Pancreas (tissue), 10 donors: ENCODE data around the gene SECISBP2. TPM values are rescaled to one million over a fixed set of nuclear protein-coding genes. Genes with fewer than 3 reads are reported as not detected.

Experiments
- ATAC-seq, 4 donors: fragments of 200-7000 bp; cut with Tn5 transposase; one replicate each; pipeline versions ENCODE4 v1.8.0 to v1.9.1; 2020; ENCODE audit warnings: mild to moderate bottlenecking in 4 of 4, moderate library complexity in 4 of 4
- DNase-seq, 6 donors: peaks; one replicate each; pipeline ENCODE4 v3.0.0-alpha.2; 2020
- FAIRE-seq: peaks from 2 replicates; lab custom pipeline; 2012; peaks lifted over from hg19 to GRCh38; lab: Jason Lieb, UNC
- H3K27ac ChIP-seq, 4 donors: fragments of 200-600 bp; sonication (generic); 1 replicate in 3 of 4; 2 replicates in 1 of 4; pipeline versions ENCODE4 v1.5.0 to v1.8.0; 2020
- H3K27me3 ChIP-seq, 4 donors: fragments of 200-600 bp; one replicate each; pipeline ENCODE4 v1.8.0; 2021
- H3K36me3 ChIP-seq, 3 donors: fragments of 200-600 bp; sonication (generic) in 1 of 3; one replicate each; pipeline versions ENCODE4 v1.5.0 to v1.8.0; 2020 to 2021
- H3K4me1 ChIP-seq, 3 donors: fragments of 200-600 bp; one replicate each; pipeline ENCODE4 v1.8.0; 2021
- H3K4me3 ChIP-seq, 4 donors: fragments of 200-600 bp; sonication (generic) in 2 of 4; one replicate each; pipeline versions ENCODE4 v1.5.0 to v1.8.0; 2020 to 2021
- H3K9me3 ChIP-seq, 4 donors: fragments of 200-600 bp; one replicate each; pipeline ENCODE4 v1.8.0; 2021
- WGBS, 2 donors: extraction: QIAGEN DNeasy Blood & Tissue Kit; methylation state at CpG; one replicate each; pipeline ENCODE4 v1.1.7; 2013; 5-methylcytosine and 5-hydroxymethylcytosine counted together
- intact Hi-C, 3 donors: fragments of 100-400 bp; cut with DNase I; formaldehyde crosslinking; loops; one replicate each; pipeline versions ENCODE4 v1.11.1 to v1.14.2; 2022
- polyA plus RNA-seq, 2 donors: library from polyadenylated mRNA; stranded (reverse); fragments of 200-250 nt; gene quantifications; one replicate each; pipeline ENCODE4 v1.2.3, GENCODE V29; 2013
- total RNA-seq, 6 donors: library from RNA; stranded (reverse); fragmentation: NEBNext Ultra II Directional in 4 of 6; extraction: Animal tissue kit (Norgen Biotek cat#: 25700) in 4 of 6; gene quantifications; one replicate each; pipeline versions ENCODE4 v1.2.1 to v1.2.4, GENCODE V29; 2021 to 2023
- TF ChIP-seq, protein P1 (sequence below), 4 donors: fragments of 200-600 bp; sonication (generic) in 3 of 4; IDR thresholded peaks; one replicate each; pipeline versions ENCODE4 v1.5.0 to v1.8.0; 2021; ENCODE audit warnings: antibody characterized with exemption in 4 of 4
- donor health status: healthy with polysubstance abuse.
- donor health status: DM: no; HTN: no; CAD: no; lungs with moderate emphysema.
- donor health status: DM: no; HTN: no; CAD: no.
- donor health status: control.
- donor health status: control.
- donor health status: Bipolar disorder and iron deficiency.
- donor health status: DM: yes; HTN: yes; CAD: no.
- donor health status: DM: no; HTN: no; CAD: no.
- donor health status: DM: no; HTN: no; CAD: no.
- donor health status: DM: yes; HTN: yes; CAD: no.

Gene SECISBP2
- total and polyA plus RNA-seq, 8 donors, result 23.4 to 41.1 (median 29.6) TPM

GRCh38 chr9:89349607-89350006 is 31.3 kb downstream of the SECISBP2 start:
- Histone ChIP-seq H3K27me3 (no peaks in the 10 kb centered on the region), H3K4me3 (no peak overlapping the region), H3K9me3 (no peaks in the 10 kb centered on the region), H3K27ac (no peak overlapping the region), H3K36me3 (peaks cover 0 to 79% (median 45%) of the 10 kb centered on the region in 3 donors), H3K4me1 (no peaks in the 10 kb centered on the region)
- intact Hi-C loops, result no loop called here
- FAIRE-seq (no peak), DNase-seq (no peak), ATAC-seq (no peak)
- 90 to 99% methylated on average over 6 of the region's 6 CpGs for WGBS, 2 donors
- TF ChIP-seq, protein P1, sequence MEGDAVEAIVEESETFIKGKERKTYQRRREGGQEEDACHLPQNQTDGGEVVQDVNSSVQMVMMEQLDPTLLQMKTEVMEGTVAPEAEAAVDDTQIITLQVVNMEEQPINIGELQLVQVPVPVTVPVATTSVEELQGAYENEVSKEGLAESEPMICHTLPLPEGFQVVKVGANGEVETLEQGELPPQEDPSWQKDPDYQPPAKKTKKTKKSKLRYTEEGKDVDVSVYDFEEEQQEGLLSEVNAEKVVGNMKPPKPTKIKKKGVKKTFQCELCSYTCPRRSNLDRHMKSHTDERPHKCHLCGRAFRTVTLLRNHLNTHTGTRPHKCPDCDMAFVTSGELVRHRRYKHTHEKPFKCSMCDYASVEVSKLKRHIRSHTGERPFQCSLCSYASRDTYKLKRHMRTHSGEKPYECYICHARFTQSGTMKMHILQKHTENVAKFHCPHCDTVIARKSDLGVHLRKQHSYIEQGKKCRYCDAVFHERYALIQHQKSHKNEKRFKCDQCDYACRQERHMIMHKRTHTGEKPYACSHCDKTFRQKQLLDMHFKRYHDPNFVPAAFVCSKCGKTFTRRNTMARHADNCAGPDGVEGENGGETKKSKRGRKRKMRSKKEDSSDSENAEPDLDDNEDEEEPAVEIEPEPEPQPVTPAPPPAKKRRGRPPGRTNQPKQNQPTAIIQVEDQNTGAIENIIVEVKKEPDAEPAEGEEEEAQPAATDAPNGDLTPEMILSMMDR (IDR thresholded peaks at IDR 0.05), result no peak

- intact Hi-C loops, result no loop called here
- Histone ChIP-seq H3K4me1 (no peaks in the 10 kb centered on the region), H3K36me3 (peaks cover 0 to 79% (median 47%) of the 10 kb centered on the region in 3 donors), H3K27ac (no peak overlapping the region), H3K9me3 (no peaks in the 10 kb centered on the region), H3K4me3 (no peak overlapping the region), H3K27me3 (no peaks in the 10 kb centered on the region)
- DNase-seq (no peak), ATAC-seq (no peak), FAIRE-seq (no peak)
- TF ChIP-seq, protein P1 (IDR thresholded peaks at IDR 0.05), result no peak
- WGBS, 2 donors, result 60 to 61% methylated on average over 2 of the region's 2 CpGs
Measured at GRCh38 chr9:89350988-89351557, 32.8 kb downstream of the SECISBP2 start.

DNA sequence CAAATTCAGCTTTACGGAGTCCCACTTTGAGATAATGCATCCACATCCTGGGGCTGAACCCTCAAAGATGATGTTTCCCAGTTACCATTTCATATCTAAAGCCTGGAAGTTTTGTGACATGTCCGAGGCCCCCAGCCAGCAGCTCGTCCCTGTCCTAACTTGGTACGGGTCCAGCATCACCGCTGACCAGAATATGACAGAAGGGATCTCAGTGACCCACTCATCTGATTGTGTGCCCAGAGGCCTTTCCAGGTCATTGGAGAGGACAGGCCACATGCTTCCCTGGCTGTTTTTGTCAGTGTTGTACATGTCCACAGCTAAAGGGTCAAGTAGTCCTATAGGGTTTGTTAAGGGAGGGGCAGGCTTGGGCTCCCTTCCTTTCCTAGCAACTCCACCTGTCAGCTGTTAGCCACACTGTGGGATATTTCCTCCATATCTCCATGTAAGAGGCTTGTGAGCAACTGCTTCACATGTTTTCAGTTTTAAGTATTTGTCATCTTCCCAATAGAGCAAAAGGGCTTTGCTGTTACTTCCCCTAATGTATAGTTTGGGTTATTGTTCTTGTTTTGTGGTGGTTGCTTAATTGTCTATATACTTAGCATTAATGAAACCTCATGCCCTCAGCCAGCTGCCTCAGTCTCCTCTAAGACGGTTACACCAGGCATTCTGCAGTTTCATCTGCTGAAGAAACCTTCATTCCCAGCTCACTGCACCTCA is 33.4 kb downstream of the SECISBP2 start:
- ATAC-seq, result no peak
- intact Hi-C loops, result no loop called here

DNA sequence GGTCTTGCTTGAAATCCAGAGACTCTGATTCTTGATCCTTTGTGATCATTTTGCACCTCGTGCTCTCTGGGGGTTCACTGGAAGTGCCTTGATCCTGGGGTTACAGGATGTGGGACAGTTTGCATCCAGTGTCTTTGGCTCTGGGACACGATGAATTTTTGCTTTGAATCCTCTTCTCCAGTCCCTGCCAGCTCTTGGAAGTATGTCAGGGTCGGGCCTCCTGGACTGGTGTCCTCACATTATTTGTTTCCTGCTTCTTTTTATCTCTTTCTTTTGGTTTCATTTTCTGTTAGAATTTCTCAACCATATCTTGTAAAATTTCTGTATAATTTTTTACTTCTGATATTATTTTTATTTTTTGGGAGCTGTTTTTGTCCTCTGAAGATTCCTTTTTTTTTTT is 34.2 kb downstream of the SECISBP2 start:
- Histone ChIP-seq H3K9me3 (no peaks in the 10 kb centered on the region), H3K27ac (no peak overlapping the region), H3K36me3 (peaks cover 0 to 82% (median 42%) of the 10 kb centered on the region in 3 donors), H3K4me3 (no peak overlapping the region), H3K4me1 (no peaks in the 10 kb centered on the region), H3K27me3 (no peaks in the 10 kb centered on the region)
- WGBS, 2 donors, result 68 to 81% methylated on average over 3 of the region's 3 CpGs
- FAIRE-seq (no peak), ATAC-seq (no peak), DNase-seq (no peak)
- TF ChIP-seq, protein P1 (IDR thresholded peaks at IDR 0.05), result no peak
- intact Hi-C loops, result no loop called here

More for the DNA sequence above, 33.4 kb downstream of the SECISBP2 start:
- TF ChIP-seq, protein P1 (IDR thresholded peaks at IDR 0.05), result no peak
- WGBS, 2 donors, result 93 to 94% methylated on average over 6 of the region's 6 CpGs
- no peaks in the 10 kb centered on the region for H3K27me3 ChIP-seq
- no peaks in the 10 kb centered on the region for H3K4me1 ChIP-seq
- no peak for DNase-seq
- no peaks in the 10 kb centered on the region for H3K9me3 ChIP-seq
- FAIRE-seq, result no peak
- no peak overlapping the region for H3K27ac ChIP-seq
- H3K36me3 ChIP-seq, result peaks cover 0 to 80% (median 41%) of the 10 kb centered on the region in 3 donors
- no peak overlapping the region for H3K4me3 ChIP-seq
